ENCODE data around the gene PLXNA2.

- TF ChIP-seq EZH2 (IDR thresholded peaks at IDR 0.05; ENCODE audit: insufficient read depth, poor library complexity, severe bottlenecking), result no peak
- TF ChIP-seq EZH2phosphoT487 (IDR thresholded peaks at IDR 0.05; ENCODE audit: insufficient read depth, low read depth), result no peak
These were observed 30.9 kb upstream of the PLXNA2 start for GRCh38 chr1:208275083-208275482.
